Measurements from ENCODE around the gene FOSL2.

DNA sequence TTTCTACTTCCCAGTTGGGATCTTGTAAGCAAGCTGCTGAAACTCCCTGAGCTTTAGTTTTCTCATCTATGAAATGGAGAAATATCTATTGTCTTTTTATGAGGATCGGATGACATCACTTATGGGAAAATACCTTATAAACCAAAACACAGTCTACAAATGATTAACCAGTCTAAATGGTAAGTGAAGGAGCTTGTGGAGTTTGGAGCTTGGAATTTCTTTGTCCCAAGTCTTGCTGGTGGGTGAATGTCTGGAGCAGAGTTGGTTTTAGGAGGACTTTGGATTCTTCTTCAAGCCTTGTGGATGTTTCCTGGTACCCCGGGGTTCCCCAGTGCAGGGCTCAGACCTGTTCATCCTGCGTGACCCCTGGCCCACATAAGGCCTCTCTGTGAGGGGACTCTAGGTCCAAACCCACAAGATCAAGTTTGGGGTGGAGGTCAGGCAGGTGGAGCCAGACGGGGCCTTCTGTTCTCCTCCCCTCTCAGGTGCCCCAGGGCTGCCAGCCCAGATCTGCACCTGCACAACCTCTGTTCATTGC is 43.2 kb downstream of the FOSL2 start:
- TF ChIP-seq ZNF274 (IDR thresholded peaks at IDR 0.05; ENCODE audit: low read depth, low read length) (no peak), YY1 (IDR thresholded peaks at IDR 0.05; ENCODE audit: insufficient read depth, insufficient read length) (no peak)
